Suppressor macrophage treated with lipopolysaccharide for 4 hours (primary cell): ENCODE measurements around the gene LAGE3.
"Not testable (repeated sequence)": the region's sequence is repeated elsewhere in the genome, so short reads cannot be mapped to it uniquely, and the experiment has no call there.

Experiments
- DNase-seq: peaks from one replicate; pipeline ENCODE4 v3.0.0-alpha.2; 2020

LAGE3 gene

GRCh38 chrX:154501423-154501822 lies 22.3 kb upstream of the LAGE3 start:
- DNase-seq: not testable (repeated sequence)

GRCh38 chrX:154496591-154497137 lies 17.6 kb upstream of the LAGE3 start:
- DNase-seq: not testable (repeated sequence)

DNA sequence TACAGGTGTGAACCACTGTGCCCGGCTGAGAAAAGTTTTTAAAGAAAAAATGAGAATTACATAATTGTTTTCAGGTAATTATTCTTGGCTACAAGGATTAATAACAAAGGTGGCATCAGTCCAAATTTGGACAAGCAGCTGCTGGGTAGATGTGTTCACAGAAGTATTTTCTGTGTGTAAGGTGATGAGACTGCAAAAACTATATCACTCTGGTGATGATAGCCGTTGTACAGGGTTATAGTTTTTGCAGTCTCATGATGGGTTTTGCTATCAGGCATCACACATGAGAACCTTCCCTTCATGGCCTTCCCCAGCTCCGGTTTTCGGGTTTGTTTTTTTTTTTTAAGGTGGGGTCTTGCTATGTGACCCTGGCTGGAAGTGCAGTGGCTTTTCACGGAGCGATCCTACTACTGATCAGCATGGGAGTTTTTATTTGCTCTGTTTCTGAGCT lies 16.4 kb upstream of the LAGE3 start:
- DNase-seq: no peak

GRCh38 chrX:154494715-154495114 lies 15.6 kb upstream of the LAGE3 start:
- no peak for DNase-seq

- peak; percentile 94 for DNase-seq
Measured at GRCh38 chrX:154490414-154491083, 11.5 kb upstream of the LAGE3 start, which contains the start of gene SLC10A3. Gene SLC10A3 (minus strand): TSS chrX:154490629. CDS start chrX:154488940, 1,689 bp downstream.

GRCh38 chrX:154490021-154490413 lies 10.9 kb upstream of the LAGE3 start:
- DNase-seq: no peak

DNA sequence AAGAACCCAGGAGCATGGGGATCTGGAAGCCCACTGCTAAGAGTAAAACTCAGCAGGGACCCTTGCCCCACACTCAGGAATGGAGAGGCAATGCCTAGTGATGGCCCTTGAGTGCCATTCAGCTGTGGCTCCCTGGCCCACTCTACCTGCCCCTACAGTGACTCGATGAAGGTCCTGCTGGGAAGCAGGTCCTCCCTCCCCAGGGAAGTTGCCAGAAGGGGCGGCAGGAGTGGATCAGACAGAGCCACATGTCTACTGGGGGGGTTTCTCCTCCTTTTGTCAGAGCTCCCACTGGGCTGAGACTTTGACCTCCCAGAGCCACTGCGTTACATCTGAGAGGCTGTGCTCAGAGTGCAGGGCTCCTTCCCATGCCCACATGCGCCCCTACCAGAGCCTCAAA lies 10.1 kb upstream of the LAGE3 start:
- no peak for DNase-seq

GRCh38 chrX:154488336-154489075 lies 9.4 kb upstream of the LAGE3 start:
- no peak for DNase-seq

DNA sequence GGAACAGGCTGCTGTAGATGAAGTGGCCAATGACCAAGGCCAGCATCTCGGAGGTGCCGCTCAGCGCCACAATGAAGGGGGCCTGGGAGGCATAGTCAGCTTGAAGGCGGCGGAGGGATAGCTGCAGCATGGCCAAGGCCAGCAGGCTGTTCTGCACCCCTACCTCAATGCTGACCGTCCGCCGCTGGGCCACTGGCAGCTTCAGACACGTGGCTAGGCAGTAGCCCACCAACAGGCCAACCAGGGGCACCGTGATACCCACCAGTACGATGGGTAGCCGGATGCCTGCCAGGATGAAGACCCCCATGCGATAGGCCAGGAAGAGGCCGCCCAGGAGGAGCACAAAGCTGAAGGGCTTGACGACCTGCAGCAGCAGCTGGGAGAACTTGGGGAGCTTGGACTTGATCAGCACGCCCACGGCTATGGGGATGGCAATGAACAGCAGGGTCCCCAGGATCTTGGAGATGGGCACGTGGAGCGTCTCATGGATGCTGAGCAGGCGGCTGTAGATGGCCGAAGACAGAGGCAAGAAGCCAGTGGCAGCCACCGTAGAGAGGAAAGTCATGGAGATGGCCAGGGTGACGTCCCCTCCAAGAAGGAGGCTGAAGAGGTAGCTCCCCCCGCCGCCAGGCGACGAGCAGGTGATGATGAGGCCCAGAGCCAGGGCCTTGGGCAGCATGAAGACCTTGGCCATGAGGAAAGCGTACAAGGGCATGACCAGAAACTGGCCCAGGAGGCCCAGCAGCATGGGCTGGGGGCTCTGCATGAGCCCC lies 8.6 kb upstream of the LAGE3 start:
- DNase-seq: no peak

- peak; percentile 38 for DNase-seq
Measured at GRCh38 chrX:154486396-154487207, 7.5 kb upstream of the LAGE3 start, which contains the start of gene UBL4A. Gene UBL4A (minus strand): TSS chrX:154486615. CDS start chrX:154486584, 31 bp downstream.

- DNase-seq: no peak
Measured at GRCh38 chrX:154486052-154486395, 6.9 kb upstream of the LAGE3 start.

- no peak for DNase-seq
Measured at GRCh38 chrX:154485150-154486051, 6.3 kb upstream of the LAGE3 start.

DNA sequence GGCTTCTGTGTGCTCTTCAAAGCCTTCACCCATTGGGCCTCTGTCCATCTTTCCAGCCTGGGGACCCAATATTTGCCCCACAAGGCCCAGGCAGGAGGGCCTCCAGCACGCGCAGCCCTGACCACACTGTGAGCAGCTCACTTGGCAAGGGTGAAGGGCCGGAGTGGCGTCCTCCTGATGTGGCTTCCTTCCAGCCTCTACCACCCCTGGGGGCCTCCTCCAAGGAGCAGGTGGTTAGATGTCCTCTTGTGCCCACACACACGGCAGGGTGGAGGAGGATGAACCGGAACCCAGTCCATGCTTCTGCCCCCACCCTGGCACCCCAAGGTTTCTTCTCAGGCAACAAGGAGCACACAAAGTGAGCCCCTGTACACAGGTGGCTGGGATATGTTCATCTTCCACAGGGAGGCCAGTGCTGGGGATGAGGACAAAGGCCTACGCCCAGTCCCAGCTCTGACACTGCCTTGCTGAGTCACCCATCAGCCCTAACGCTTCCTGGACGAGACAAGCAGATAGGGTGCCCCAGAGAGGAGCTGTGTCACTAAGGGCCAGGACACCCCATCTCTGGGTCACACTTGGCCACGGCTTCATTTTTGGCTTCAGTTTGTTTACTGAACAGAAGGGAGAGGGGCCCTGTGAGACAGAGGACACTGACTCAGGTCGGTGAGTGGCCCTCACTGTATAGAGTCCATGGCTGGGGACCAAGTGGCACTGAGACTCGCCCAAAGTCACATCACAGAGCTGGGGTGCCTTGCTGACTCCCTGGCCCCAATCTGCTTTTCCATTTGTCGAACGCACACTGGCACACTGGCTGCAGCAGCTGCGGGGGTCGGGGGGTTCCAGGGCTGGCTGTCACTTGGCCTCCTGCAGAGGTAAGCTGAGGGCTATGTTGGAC lies 5.4 kb upstream of the LAGE3 start:
- peak; percentile 23 for DNase-seq

DNA sequence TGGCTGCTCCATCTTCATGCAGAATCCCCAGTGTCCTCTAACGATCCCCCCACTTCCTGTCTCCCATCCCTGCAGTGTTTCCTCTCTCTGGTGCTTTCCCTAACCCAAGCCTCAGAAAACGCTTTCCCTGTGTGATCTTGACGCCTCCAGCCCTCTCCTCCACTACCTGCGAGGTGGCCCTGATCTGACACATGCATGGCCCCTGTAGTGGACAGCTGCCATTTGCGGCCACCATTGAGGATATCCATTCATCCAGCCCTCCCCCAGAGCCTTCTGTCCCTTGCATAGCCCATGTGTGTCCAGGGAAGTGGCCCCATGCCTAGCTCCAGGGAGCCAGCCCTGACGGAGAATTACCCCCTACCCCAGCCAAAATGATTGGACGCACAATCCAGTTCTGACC lies 4.2 kb upstream of the LAGE3 start:
- DNase-seq: no peak

- DNase-seq: no peak
Measured at GRCh38 chrX:154482786-154483185, 3.7 kb upstream of the LAGE3 start.

DNA sequence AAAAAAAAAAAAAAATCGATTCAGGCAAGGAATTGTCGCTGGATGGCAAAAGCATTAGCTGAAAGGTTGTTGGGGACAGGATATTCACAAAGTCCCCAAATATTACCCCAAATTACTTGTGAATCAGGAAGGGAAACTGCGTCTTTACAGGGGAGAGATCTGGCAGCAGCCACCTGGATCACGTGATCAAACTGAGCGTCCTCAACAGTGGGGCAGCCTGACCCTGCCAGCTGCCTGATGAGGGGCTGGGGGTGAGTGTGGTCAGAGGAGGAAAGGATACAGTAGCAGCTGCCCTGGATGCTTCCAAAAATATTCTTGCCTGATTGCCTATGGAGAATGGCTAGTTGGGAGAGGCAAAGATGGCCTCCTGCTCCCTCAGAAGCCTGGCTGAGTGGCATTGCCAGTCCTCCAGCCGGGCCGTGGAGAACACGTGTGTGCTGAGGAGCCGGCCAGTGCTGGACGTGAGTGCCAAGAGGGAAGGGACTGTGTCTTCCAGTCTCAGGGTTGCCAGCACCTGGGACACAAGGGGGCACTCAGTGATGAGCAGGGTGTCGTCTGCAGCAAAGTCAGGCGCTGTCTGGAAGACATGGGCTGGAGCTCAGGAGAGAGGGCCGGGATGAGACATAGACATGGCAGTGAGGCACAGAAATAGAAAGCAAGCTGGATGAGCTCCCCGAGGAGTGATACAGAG lies 3.0 kb upstream of the LAGE3 start:
- no peak for DNase-seq

DNA sequence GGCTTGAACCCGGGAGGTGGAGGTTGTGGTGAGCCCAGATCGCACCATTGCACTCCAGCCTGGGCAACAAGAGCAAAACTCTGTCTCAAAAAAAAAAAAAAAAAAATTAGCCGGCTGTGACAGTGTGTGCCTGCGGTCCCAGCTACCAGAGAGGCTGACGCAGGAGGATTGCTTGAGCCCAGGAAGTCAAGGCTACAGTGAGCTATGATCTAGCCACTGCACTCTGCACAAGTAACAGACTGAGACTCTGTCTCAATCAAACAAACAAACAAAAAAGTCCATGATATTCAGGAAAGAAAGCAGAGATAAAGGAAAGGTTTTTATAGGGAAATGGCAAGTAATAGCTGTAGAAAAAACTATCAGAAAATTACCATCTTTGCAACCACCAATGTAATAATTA lies 2.1 kb upstream of the LAGE3 start:
- no peak for DNase-seq

- DNase-seq: no peak
Measured at GRCh38 chrX:154477891-154478477, 1.1 kb downstream of the LAGE3 start.

- no peak for DNase-seq
Measured at GRCh38 chrX:154476821-154477220, 2.3 kb downstream of the LAGE3 start.
